Suppressor macrophage treated with lipopolysaccharide for 1 hour (primary cell): Measurements from ENCODE around the gene GATA2.

Source experiments
- DNase-seq, 3 donors: peaks; one replicate each; pipeline ENCODE4 v3.0.0-alpha.2; 2020 to 2022

Gene GATA2

GRCh38 chr3:128455786-128456748 lies 36.9 kb downstream of the GATA2 start:
- DNase-seq = no peak

DNA sequence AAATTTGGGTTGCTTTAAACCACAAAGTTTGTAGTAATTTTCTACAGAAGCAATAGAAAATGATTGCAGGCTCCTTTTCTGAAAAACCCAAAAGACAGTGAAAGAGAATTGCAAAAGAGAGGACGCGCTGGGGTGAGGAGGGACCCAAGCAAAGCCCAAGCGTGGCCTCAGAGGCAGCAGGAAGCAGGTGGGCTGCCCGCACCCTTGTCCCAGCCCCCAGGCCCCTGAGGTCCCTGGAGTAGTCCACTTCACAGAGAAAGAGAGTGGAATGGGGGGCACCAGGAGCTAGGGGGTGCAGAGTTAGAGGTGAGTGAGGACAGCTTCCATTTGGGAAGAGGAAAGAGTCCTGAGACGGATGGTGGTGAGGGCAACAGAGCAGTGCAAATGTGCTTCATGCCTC lies 37.9 kb downstream of the GATA2 start:
- DNase-seq = no peak

DNA sequence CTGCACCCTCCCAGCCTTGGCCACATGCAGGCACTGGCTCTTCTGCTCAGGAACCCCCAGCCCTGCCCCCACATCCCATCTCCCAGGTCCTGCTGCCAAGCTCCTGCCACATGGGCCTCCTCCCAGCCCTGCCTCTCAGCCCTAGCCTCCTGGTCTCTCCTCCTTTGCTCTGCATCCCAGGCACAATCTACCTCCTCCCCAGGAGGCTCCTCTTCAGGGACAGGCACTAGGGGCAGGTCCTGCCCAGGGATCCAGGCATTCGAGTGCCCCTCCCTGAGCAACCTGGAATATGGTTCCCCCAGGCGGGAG lies 38.7 kb downstream of the GATA2 start:
- DNase-seq = no peak

GRCh38 chr3:128453501-128454309 lies 39.3 kb downstream of the GATA2 start:
- DNase-seq = no peak

DNA sequence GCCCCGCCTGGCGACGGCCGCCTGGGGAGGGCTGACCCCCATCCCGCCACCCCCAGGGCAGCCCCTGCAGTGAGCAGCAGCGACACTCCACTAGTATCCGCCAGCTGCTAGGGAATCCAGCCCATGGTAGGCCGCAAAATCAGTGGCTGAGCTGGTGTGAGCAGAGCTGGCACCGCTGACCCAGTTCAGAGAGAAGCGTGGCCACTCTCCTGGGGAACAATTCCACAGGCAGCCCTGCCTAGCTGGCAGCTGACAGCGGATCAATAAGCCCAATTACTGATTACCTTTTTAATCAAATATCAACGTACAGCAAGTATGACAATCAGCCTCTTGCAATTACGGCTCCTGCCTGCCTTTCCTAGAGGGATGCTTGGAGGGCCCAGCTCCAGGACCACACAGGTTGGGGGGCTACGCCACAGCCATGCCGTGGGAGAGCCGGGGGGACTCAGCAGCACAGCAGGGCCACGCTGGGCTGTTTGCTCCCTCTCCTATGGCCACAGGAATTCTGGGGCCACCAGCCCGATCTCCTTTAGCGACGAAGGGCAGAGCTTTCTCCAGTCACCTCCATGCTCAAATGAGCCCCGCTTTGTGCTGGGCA lies 40.2 kb downstream of the GATA2 start:
- DNase-seq = no peak

- no peak for DNase-seq
Measured at GRCh38 chr3:128452120-128452519, 40.9 kb downstream of the GATA2 start.

DNA sequence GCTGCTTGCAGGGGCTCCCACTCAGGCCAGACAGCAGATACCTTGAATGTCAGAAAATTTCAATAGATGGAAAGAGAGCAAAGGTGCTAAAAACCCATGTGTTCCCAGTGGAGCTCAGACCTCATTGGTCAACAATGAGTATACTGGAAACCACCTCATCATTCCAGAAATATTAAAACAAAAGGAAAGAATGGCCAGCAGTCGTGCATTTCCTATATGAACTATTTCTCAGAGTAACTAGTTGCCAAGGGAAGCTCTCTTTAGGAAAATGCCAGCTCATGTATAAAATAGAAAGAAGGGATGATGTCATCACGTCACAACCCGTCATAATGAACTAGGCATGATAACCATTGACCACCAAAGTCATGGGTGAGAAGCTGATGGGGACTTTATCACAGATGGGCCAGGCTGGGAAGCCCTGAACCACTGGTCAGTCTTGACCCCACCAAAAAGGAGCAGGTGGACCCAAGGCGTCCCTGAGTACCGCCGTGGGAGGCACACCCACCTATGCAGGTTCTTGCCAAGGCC lies 43.8 kb downstream of the GATA2 start:
- DNase-seq = peak in 1 of 3 donors; percentile 13

DNA sequence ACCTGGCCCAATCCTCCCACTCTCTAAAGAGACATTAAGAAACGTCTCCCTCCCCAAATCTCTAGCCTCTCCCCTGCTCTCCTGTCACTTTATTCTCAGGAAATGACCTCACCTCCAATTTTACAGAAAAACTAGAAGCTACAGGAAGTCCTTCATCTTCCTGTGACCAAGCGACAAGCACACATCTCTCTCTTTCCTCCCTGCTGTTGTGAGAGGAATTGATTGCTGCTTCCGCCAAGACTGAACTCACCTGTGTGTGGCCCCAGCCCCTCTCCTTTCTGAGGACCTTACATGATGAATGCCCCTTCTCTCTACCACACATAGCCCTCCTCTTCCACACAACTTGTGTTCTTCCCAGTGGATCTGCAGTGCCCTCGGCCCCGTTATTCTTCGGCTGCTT lies 44.5 kb downstream of the GATA2 start:
- DNase-seq = no peak

DNA sequence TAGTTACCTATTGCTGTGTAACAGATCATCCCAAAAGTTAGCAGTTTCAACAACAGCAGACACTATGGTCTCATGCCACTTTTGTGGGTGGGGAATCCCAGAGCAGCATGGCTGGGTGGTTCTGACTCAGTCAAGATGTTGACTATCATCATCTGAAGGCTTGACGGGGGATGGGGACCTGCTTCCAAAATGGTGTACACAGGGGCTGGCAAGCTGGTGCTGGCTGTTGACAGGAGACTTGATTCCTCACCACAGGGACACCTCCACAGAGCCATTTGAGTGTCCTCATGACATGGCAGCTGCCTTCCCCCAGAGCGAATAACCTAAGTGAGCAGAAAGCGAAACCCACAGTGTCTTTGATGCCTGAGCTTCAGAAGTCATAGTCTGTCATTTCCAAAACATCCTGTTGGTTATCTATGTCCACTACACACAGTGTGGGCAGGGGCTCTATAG lies 45.4 kb downstream of the GATA2 start:
- DNase-seq = peak; percentile 65 to 78 (median 73)

GRCh38 chr3:128446821-128447220 lies 46.2 kb downstream of the GATA2 start:
- DNase-seq = peak; percentile 40 to 58 (median 42)

DNA sequence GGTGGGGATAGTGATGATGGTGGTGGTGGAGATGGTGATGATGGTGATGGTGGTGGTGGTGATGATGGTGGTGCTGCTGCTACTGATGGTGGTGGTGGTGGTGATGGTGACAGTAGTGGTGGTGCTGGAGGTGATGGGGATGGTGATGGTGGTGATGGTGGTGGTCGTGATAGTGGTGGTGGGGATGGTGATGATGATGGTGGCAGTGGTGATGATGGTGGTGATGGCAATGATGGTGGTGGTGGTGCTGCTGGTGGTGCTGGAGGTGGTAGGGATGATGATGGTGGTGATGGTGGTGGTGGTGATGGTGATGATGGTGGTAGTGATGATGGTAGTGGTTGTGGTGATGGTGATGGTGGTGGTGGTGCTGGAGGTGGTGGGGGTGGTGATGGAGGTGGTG lies 47.6 kb downstream of the GATA2 start:
- no peak for DNase-seq

DNA sequence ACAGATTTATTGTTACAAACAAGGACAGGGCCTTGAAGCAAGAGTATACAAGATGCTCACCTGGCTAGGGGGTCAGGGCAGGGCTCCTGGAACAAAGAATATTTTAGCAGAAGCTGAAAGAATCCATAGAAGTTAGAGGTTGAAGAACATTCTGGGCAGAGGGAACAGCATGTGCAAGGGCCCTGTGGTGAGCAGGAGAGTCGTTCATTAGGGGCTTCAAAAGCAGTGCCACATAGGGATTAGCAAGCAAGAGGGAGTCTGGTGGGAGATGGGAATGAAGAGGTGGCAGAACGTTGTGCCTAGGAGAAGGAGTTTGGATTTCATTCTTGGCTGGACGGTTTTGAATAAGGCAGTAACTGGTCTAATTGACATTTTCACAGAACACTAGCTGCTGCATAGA lies 49.2 kb downstream of the GATA2 start:
- DNase-seq = no peak

- no peak for DNase-seq
Measured at GRCh38 chr3:128442949-128443348, 50.1 kb downstream of the GATA2 start.

DNA sequence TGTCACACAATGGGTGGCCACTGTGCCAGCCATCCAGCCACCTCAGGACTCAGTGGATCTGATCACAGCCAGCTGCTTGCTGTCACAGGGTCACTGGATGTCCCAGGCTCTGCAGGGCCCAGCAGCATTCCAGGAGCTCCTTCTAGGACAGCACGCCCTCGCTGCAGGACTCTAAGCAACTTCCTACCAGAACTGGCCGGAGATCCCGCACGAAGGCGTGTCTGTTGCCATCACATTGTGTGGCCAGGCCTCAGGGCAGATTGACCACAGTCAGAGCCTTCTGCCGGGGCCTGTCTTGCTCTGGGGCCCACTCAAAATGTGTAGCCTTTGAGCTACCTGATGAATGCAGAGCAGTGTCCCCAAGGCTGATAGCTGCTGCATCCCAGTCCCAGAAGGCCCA lies 50.9 kb downstream of the GATA2 start:
- no peak for DNase-seq

GRCh38 chr3:128439226-128439625 lies 53.8 kb downstream of the GATA2 start:
- DNase-seq = no peak

GRCh38 chr3:128438488-128439072 lies 54.4 kb downstream of the GATA2 start:
- DNase-seq = no peak

- DNase-seq = no peak
Measured at GRCh38 chr3:128436214-128436613, 56.8 kb downstream of the GATA2 start.

- DNase-seq = no peak
Measured at GRCh38 chr3:128435561-128435960, 57.4 kb downstream of the GATA2 start.

DNA sequence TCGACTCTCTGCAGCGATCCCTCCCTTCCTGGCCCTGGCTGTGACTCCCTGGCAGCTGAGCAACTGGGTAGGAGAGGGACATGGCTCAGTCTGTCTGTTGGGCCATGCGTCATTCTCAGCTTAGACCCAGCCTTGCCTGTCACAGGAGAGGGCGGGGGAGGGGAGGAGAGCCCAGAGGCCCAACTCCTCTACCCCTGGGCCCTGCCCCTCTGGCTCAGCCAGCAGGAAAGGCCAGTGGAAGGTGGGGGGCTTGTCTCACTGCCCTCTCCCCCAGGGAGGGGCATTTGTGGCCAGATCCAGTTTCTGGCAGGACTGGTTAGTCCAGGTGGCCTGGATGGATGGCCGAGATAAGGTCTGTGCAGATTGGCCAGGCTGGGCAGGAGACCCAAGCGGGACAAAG lies 57.9 kb downstream of the GATA2 start:
- DNase-seq = no peak

DNA sequence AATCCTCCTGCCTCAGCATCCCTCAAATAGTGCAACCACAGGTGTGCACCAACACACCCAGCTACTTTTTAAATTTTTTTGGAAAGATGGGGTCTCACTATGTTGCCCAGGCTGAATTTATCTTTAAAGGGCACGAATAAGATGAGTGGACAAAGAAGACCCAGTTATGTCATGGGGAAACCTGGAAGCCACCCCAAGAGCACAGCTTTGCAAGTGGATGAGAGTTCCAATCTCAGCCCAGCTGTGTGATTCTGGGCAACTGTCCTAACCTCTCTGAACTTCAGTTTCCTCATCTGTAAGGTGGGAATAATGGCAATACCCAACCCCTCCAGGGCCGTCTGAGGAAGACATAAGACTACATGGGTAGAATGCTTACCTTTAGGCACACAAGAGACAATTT lies 58.5 kb downstream of the GATA2 start:
- no peak for DNase-seq

DNA sequence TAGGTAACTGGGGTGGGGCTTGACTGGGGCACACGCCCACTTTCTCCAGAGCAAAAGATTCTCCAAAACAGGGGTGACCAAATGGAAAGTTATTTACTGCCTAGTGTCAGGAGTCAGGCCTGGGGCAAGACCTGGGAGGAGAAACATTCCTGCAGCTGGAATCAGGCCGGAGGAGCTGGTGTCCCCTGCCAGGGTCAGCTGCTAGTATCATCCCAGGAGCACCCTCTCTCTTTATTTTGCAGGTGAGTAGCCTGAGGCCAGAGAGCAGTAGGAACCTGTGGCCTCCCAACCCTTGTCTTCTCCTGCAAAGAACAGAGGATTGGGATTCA lies 59.2 kb downstream of the GATA2 start:
- no peak for DNase-seq

- DNase-seq = peak in 1 of 3 donors; percentile 20
Measured at GRCh38 chr3:128432971-128433836, 59.8 kb downstream of the GATA2 start.
